NCI-H187 treated with DMSO at 0.1 percent for 48 hours (cell line): ENCODE results near the gene CLCN5.

Experiments used
- DNase-seq: peaks from one replicate; lab custom pipeline; 2025; lab: John Stamatoyannopoulos, UW

The CLCN5 gene

GRCh38 chrX:50088645-50089044 is 166.2 kb downstream of the CLCN5 start:
- no peak for DNase-seq

DNA sequence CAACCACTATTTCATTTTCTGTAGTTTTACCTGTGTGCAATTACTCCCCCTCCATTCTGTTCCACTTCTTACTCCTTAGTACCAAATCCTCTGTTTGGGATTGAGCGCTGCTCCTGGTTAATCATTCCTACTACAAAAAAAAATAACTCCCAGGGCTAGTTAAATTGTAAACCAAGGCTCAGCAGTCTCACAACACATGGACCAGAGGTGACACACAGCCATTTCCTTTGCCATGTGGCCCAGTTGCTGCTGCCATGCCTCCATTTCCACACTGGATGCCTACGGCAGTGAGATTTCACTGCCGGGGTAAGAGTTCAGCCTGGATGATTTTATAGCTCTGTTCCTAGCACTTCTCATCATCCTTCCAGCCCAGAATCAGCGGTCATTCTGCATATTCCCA is 171.2 kb downstream of the CLCN5 start:
- DNase-seq = no peak

DNA sequence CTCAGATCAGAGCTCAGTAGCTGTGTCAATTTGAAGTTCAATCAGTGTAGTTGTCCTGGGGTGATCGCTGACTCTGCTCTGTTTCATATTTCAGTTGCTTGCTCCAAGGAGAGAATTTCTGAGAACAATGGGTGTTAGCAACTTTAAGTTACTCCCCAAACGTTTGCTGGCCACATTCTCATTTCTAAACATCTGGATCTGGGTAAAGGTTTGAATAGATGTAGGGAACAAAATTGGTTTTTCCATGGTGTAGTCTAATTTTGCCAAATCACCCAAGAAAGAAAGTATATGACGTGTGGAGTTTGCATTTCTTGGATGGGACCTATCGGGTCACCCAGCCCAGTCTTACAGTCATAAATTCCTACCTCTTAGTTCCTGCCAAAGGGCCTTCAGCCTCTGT is 174.7 kb downstream of the CLCN5 start:
- DNase-seq = no peak

DNA sequence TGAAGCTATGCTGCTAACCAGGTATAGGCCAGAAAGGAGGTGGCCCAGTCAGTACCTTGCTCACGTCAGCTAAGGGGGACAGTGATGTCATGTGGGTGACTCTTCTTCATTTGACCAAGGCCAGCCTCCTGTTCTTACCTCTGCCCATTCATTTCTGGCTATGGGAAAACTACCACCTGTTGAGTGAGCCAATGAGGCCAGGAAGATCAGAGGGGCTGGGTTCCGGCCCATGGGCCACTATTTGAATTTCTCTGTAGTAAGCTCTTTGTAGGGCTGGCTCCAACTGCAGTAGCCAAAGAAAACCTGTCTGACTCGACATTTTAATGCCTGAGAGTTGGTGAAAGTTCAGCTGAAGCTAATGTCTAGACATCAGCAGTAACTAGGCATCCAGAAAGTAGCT is 175.8 kb downstream of the CLCN5 start:
- no peak for DNase-seq

GRCh38 chrX:50098749-50099148 is 176.4 kb downstream of the CLCN5 start:
- no peak for DNase-seq

GRCh38 chrX:50099331-50099730 is 176.9 kb downstream of the CLCN5 start:
- no peak for DNase-seq

DNA sequence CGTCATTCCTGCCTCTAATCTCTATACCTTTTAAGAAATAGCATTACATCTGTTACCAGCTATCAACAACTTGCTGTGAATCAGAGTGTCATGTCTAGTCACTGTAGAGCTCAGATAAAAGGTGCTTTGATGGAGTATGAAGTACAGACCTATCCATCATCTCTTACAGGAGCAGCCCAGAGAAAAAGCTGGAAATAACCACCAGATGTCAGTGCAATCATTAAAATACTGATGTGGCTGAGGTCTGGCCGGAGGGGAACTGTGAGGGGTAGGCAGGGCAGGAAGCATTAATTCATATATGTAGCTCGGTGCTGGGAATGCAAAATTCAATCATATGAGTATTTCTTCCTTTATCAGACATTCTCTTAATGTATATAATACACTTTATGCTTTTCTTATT is 177.8 kb downstream of the CLCN5 start:
- DNase-seq = no peak

GRCh38 chrX:50103176-50103575 is 180.8 kb downstream of the CLCN5 start:
- no peak for DNase-seq

DNA sequence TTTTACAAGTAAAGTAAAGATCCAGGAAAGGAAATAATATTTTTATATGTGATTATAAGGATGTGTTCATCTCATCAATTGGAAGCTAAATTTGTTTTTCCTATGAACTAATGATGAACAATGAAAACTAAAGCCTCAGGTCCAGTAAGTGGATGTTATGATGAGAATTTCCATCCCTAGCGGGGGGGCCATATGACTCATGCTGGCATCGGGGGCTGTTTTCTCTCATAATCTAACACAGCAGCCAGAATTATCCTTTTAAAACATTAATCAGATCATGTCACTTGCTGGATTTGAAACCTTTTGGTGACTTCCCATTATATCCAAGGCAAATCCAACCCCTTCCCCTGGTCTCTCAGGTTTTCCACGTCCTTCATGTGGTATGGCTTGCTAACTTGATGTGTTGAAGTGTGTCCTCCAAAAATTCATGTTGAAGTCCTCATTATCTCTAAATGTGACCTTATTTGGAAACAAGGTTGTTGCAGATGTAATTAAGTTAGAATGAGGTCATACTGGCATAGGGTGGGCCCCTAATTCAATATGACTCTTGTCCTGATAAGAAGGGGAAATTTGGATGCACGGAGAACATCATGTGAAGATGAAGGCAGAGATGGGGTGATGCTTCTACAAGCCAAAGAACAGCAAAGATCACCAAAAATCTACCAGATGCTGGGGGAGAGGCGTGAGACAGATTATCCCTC is 181.6 kb downstream of the CLCN5 start:
- DNase-seq = no peak

DNA sequence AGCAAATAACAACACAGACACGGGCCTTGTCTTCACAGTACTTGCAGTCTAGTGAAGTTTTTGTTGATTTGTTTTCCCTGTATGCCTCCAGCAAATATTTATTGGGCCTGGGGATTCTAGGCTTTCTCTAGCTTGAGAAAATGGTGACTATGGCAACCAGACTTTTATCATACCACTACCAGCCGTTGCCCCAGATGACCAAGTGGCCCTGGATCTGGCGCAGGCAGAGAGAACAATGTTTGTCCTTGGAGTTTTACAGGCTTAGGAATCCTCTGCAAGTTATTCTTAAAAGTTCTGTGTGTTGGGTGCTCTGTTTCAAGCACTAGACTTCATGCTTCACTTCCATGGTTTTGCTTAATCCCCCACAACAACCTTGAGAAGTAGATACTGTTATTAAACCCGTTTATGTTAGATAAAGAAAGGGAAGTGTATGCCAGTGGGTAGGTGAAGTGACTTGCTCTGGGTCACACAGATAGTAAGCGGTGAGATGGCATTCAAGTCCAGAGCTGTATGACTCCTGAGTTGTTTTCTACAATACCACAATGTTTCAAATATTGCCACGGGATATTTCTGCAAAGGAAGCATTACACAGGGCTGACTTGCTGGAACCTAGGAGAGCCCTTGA is 183.8 kb downstream of the CLCN5 start:
- DNase-seq = no peak

GRCh38 chrX:50107470-50107869 is 185.1 kb downstream of the CLCN5 start:
- DNase-seq = no peak

- no peak for DNase-seq
Observed at GRCh38 chrX:50108264-50108663, 185.9 kb downstream of the CLCN5 start.

- no peak for DNase-seq
Observed at GRCh38 chrX:50111742-50112141, 189.3 kb downstream of the CLCN5 start.

DNA sequence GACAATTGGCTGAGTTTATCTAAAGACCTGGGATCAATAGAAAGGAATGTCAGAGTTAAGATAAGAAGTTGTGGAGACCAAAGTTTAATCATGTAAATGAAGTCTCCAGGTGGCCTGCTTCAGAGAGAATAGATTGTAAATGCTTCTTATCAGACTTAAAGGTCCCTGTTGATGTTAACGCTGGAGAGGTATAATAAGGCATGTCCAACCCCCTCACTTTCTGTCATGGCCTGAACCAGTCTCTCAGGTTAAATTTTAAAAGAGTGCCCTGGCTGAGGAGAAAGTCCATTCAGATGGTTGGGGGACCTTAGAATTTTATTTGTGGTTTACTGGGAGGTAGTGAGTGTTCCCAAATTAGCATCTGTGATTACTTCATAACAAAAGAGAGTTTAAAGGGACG is 191.7 kb downstream of the CLCN5 start:
- DNase-seq = no peak

GRCh38 chrX:50115973-50116372 is 193.6 kb downstream of the CLCN5 start:
- DNase-seq = no peak

- DNase-seq = no peak
Observed at GRCh38 chrX:50117476-50117875, 195.1 kb downstream of the CLCN5 start.

DNA sequence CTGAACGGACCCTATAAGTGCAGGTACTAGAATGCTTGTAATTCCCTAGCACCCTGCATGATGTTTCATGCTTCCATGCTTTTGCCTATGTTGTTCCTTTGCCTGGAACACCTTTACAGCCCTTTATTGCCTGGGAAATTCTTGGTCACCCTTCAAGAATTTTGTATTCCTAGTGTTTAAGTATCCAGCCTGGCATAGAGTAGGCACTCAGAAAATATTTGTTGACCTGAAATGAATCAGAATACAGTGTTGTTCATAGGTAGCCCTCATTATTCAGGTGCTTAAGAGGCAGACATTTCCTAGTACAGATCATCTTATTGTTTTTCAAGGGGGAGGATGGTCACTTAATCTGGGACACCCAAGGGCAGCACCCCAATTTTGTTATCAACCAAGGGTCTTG is 203.1 kb downstream of the CLCN5 start:
- DNase-seq = no peak

DNA sequence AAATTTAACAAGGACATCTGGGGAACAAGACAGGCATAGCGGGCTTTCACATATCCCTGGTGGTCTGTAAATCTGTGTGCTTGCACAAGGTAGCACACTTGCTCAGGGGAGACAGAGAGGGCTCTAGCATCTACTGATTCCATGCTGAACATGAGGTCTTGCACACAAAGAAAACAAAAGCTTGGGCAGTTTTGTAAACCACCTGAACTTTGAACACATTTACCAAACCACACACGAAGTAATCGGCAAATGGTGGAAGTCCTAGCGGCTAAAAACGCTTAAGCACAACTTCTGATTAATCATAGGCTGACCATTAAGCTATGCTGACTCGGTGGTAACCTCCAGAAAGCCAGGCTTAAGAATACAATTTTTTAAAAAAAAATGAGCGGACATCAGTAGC is 225.6 kb downstream of the CLCN5 start:
- no peak for DNase-seq
